GM21825 (cell line): ENCODE data around the gene CAMTA1.

Source experiments
- ATAC-seq: cut with Tn5 transposase; IDR thresholded peaks from one replicate; pipeline ENCODE4 v1.9.1; 2021; ENCODE audit warnings: mild to moderate bottlenecking, moderate library complexity; ENCODE audit not compliant: unreplicated experiment

Gene CAMTA1

DNA sequence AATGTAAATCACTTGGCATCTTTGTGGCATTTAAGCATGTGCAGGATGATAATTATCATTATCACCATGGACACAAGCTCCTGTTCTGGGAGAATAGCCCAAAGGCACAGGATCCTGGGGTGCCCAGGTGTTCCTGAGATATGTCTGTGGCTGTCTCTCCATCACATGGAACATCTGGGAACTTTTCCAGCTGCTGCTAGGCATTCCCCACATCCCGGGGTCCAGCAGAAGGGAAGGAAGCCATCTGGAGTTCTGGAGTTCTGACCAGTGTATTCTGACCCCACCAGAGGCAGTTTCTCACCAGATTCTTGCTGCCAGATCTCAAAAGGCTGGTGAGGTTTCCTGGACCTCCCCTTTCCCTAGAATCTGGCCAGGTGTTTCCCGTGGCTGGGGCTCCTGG, 726.1 kb downstream of the CAMTA1 start:
- no peak for ATAC-seq

- no peak for ATAC-seq
Measured at GRCh38 chr1:7513081-7513480, 727.8 kb downstream of the CAMTA1 start.

DNA sequence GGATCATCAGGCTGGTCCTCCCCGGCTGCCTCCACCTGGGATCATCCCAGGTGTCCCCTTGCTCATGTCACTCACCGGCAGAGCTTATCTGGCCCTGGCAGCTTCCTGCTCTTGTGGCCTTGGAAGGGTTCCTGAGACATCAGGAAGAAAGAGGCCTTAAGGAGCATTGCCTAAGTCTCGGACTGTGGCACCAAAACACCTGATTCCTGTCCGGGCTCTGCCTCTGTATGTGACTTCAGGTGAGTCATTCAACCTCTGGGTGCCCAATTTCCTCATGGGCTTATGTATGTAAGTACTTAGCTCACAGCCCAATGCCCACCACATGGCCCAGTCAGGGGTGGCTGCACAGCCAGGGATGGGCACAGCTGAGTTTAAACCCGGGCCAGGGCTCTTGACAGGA, 729.9 kb downstream of the CAMTA1 start:
- no peak for ATAC-seq

- no peak for ATAC-seq
Measured at GRCh38 chr1:7515904-7516303, 730.6 kb downstream of the CAMTA1 start.

- ATAC-seq = no peak
Measured at GRCh38 chr1:7516341-7516740, 731.1 kb downstream of the CAMTA1 start.

DNA sequence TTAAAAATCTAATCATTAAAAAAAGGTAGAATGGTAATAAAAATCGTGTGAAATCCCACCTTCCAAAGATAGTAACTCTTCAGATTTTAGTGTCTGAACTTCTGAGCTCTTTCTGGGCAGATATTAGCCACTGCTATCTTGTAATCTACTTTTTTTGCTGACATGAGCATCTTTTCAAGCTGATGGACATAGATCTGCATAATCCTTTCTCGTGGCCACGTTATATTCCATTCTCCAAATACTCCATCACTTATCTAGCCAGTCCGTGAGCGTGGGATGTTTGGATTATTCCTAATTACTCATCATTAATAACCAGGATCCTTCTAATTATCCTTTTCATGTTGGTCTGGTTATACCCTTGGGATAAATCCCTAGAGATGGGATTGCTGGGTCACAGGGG, 731.7 kb downstream of the CAMTA1 start:
- ATAC-seq = no peak

DNA sequence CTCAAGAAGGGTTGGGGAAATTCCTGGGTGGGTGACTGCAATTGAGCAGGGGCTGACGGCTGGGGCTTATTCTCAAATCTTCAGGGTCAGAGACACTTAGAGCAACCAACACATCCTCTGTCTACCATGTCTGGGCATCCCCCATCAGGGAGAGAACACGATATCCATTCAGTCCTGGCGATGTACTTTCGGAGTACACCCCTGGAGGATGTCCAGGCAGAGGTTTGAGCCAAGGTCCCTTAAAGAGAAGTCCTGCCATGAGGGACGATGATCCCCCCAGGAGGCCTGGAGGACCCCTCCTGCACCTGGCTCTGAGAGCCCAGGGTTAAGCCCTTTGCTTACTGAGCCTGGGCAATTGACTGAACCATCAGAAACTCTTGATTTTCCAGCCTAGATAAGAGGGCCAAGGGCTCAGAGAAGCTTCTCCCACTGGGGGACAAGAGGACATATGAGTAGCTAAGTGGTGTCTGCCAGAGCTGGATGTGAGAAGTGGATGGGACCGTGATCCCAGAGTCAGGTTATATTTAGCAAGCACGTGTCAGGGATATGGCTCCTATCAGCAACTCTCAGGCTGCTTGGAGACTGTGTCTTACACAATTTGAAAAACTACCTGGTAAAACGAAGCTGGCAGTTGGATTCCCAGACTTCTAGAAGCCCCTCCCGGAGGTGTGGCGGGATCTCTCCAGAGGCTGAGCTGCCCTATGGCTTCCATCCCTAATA, 732.5 kb downstream of the CAMTA1 start:
- ATAC-seq = no peak

GRCh38 chr1:7518411-7518810, 733.2 kb downstream of the CAMTA1 start:
- ATAC-seq = no peak

DNA sequence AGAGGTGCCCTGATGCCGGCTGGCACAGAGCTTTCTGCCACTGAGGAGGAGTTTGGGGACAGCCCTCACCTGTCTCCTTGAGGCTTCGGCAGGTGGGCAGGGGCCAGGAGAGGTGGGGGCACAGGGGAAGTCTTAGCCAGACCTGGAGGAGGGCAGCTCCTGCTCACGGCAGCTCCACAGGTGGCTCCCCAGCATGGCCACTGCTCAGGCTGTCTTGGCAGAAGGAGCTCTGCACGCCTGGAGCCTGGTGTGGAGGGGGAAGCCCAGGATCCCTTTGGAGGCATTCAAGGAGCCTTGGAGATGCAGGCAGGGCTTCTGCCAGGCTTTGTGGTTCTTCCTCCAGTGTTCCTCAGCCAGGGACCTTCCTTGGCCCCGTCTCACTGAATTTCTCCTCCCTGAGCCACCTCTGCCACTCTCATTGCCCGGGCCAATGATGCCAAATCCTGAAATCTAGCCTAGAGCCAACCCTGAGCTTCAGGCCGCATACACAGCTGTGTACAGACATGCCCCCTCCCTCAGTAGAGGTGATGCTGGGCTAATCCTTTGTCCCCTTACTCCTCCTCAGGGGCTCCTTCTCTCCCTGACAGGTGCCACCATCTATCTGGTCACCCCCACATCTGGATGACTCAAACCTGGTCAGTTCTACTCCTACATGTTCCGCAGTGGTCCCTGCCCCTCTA, 734.1 kb downstream of the CAMTA1 start:
- ATAC-seq = no peak

GRCh38 chr1:7519861-7520395, 734.7 kb downstream of the CAMTA1 start:
- ATAC-seq = no peak

GRCh38 chr1:7520496-7520895, 735.2 kb downstream of the CAMTA1 start:
- no peak for ATAC-seq

DNA sequence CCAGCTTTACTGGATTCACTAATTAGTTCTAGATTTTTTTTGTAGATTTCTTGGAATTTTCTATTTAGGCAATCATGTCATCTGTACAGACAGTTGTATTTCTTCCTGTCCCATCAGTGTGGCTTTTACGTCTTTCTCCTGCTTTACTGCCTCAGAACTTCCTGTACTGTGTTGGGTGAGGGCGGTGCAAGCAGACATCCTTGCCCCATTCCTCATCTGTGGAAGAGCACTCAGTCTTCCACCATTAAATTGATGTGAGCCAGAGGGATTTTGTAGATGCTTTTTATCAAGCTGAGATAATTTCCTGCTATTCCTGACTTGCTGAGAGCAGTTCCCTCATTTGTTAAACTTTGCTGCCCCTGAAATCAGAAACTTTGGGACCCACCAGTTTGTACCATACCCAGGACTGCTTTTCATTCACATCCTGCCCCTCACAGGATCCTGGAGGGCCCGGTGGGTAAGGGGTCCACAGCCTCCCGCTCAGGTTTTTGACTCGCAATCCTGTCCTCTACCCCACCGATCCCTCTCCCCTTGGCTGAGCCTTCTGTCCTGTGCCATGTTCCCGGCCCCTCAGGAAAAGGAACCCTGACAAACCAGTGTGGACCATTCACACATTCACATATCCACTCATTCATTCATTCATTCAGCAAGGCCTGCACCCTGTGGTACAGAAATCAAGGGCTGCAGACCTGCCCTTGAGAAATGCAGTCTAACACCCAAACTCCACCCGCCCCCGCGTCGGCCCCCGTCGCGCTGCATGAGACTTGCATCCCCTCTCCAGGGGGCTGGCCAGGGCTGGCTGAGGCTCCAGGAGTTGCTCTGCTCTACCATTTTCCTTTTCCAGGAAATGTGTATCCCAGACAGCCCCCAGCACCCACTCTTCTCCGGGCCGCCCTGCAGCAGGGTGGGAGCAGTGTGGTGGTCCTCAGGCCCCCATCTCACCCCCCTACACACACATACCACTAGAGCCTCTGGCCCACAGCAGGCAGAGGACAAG, 739.4 kb downstream of the CAMTA1 start:
- ATAC-seq = no peak

DNA sequence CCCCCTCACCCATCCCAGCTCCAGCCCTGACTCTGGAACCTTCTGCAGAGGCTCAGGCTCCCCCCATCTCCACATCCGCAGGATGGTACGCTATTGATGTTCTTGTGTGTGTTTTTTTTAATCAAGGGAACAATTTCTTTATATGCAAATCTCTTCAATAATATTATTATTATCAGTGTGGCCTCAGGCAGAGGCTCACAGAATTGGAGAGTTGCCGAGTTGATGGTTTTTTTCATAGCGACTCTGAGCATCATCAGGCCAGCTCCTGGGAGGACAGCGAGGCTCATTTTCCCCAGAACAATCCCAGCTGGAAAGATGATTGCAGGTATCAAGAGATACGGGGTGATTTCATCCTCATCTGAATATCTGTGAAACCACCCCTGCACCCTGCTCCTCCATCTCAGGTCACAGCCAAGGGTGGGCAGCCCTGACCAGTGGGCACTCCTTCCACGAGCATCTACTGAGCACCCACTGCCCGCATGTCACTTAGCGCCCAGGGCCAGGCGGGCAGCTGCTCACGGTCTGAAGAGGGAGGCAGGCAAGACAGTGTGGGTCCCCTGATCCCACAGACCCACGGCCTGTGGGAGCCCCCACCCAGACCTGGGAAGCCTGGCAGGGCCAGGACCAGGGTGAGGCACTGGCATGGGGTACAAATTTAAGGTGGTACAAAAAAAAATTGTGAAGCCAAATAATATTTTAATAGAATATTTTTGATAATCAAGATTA, 740.2 kb downstream of the CAMTA1 start:
- no peak for ATAC-seq

GRCh38 chr1:7526196-7526866, 741.1 kb downstream of the CAMTA1 start:
- ATAC-seq = no peak

DNA sequence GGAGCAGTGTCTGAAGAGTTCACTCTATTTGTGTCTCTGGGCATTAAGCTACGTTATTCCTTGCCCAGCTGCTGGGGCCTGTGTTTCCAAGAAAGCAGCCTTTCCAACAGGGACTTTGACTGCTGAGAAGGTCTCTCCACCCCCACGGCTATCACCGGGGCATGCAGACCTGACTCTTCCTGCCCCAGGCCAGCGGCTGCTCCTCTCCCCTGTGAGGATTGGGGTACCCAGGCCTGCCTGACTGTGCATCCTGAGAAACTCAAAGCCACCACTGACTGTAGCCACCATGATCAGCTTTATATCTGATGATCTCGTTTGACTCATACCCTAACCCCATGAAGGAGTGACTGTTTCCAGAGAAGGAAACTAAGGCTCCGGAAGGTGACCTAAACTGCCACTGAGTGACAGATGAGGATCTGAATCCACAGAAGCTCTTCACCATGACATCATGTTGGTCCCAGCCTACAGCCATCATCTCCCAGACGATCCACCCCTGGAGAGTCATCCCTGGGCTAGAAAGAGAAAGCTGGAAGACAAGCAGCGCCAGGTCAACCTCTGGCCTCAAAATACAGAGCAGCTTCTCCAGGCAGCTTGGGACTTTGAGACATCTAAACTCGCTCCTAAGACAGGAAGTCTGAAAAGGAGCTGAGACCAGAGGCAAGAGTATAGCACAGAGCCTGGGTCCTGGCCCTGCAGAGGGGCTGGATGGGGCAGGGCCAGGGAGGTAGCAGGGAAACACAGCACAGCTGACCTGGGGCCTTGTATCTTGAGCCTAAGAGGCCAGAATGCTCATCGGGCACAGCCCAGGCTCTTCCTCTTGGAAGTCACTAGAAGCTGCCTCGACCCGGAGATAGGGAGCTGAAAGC, 741.8 kb downstream of the CAMTA1 start:
- ATAC-seq = no peak

GRCh38 chr1:7527733-7528045, 742.4 kb downstream of the CAMTA1 start:
- ATAC-seq = no peak

GRCh38 chr1:7528386-7529198, 743.3 kb downstream of the CAMTA1 start:
- ATAC-seq = no peak

- ATAC-seq = no peak
Measured at GRCh38 chr1:7529917-7530316, 744.7 kb downstream of the CAMTA1 start.
